ENCODE results near the gene CALD1.

CALD1 gene

GRCh38 chr7:134851141-134851540 is 71.7 kb downstream of the CALD1 start:
- Histone ChIP-seq H3K27ac (ENCODE audit: low read depth, low read length) (no peak overlapping the region), H3K36me3 (ENCODE audit: control insufficient read depth in 1 of 2, insufficient read depth in 2 of 2, low read length in 2 of 2) (no peaks in the 10 kb centered on the region), H3K4me3 (ENCODE audit: low read depth in 1 of 2, low read length in 2 of 2) (no peak overlapping the region), H3K4me1 (ENCODE audit: control insufficient read depth in 1 of 2, insufficient read depth in 2 of 2, low read length in 2 of 2) (no peaks in the 10 kb centered on the region), H3K9ac (ENCODE audit: low read depth in 1 of 2, low read length in 2 of 2) (no peak overlapping the region), H3K27me3 (ENCODE audit: control insufficient read depth in 1 of 2, insufficient read depth in 2 of 2, low read length in 2 of 2) (no peaks in the 10 kb centered on the region), H3K9me3 (ENCODE audit: control insufficient read depth in 1 of 2, low read length in 2 of 2) (no peaks in the 10 kb centered on the region)

GRCh38 chr7:134852625-134853024 is 73.2 kb downstream of the CALD1 start:
- no peak overlapping the region for H3K9ac ChIP-seq (ENCODE audit: low read depth in 1 of 2, low read length in 2 of 2)

GRCh38 chr7:134854816-134855215 is 75.4 kb downstream of the CALD1 start:
- no peaks in the 10 kb centered on the region for H3K36me3 ChIP-seq (ENCODE audit: control insufficient read depth in 1 of 2, insufficient read depth in 2 of 2, low read length in 2 of 2)
- no peaks in the 10 kb centered on the region for H3K4me1 ChIP-seq (ENCODE audit: control insufficient read depth in 1 of 2, insufficient read depth in 2 of 2, low read length in 2 of 2)
- H3K27me3 ChIP-seq (ENCODE audit: control insufficient read depth in 1 of 2, insufficient read depth in 2 of 2, low read length in 2 of 2), result no peaks in the 10 kb centered on the region
- H3K9me3 ChIP-seq (ENCODE audit: control insufficient read depth in 1 of 2, low read length in 2 of 2), result no peaks in the 10 kb centered on the region
- no peak overlapping the region for H3K4me3 ChIP-seq (ENCODE audit: low read depth in 1 of 2, low read length in 2 of 2)
- no peak overlapping the region for H3K9ac ChIP-seq (ENCODE audit: low read depth in 1 of 2, low read length in 2 of 2)
- H3K27ac ChIP-seq (ENCODE audit: low read depth, low read length), result no peak overlapping the region

More at GRCh38 chr7:134852625-134853024, 73.2 kb downstream of the CALD1 start:
- no peaks in the 10 kb centered on the region for H3K27me3 ChIP-seq (ENCODE audit: control insufficient read depth in 1 of 2, insufficient read depth in 2 of 2, low read length in 2 of 2)
- H3K36me3 ChIP-seq (ENCODE audit: control insufficient read depth in 1 of 2, insufficient read depth in 2 of 2, low read length in 2 of 2), result no peaks in the 10 kb centered on the region
- no peak overlapping the region for H3K4me3 ChIP-seq (ENCODE audit: low read depth in 1 of 2, low read length in 2 of 2)
- H3K9me3 ChIP-seq (ENCODE audit: control insufficient read depth in 1 of 2, low read length in 2 of 2), result no peaks in the 10 kb centered on the region
- H3K27ac ChIP-seq (ENCODE audit: low read depth, low read length), result no peak overlapping the region
- H3K4me1 ChIP-seq (ENCODE audit: control insufficient read depth in 1 of 2, insufficient read depth in 2 of 2, low read length in 2 of 2), result no peaks in the 10 kb centered on the region

GRCh38 chr7:134855442-134855841 is 76.0 kb downstream of the CALD1 start:
- no peak overlapping the region for H3K27ac ChIP-seq (ENCODE audit: low read depth, low read length)
- H3K4me1 ChIP-seq (ENCODE audit: control insufficient read depth in 1 of 2, insufficient read depth in 2 of 2, low read length in 2 of 2), result no peaks in the 10 kb centered on the region
- H3K4me3 ChIP-seq (ENCODE audit: low read depth in 1 of 2, low read length in 2 of 2), result no peak overlapping the region

DNA sequence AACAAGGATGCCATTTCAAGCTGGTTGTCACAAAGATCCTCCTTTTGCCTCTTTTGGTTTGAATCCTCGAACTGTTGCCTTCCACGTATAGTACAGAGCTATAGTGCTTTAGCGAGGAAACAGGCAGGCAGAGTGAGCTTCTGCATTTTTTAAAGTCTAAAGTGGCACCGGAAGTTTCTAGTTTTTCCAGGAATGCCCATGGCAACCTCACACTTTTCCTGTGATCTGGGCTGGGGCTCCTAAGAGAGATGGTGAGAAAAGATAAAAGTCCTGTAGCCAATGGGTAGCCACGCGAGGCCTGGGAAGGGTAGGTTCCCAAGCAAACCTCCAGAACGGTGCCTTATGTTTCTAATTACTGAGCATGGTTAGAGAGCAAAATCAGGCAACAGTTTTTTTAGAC is 76.7 kb downstream of the CALD1 start:
- Histone ChIP-seq H3K27ac (ENCODE audit: low read depth, low read length) (no peak overlapping the region), H3K36me3 (ENCODE audit: control insufficient read depth in 1 of 2, insufficient read depth in 2 of 2, low read length in 2 of 2) (no peaks in the 10 kb centered on the region), H3K4me1 (ENCODE audit: control insufficient read depth in 1 of 2, insufficient read depth in 2 of 2, low read length in 2 of 2) (no peaks in the 10 kb centered on the region), H3K9ac (ENCODE audit: low read depth in 1 of 2, low read length in 2 of 2) (no peak overlapping the region), H3K27me3 (ENCODE audit: control insufficient read depth in 1 of 2, insufficient read depth in 2 of 2, low read length in 2 of 2) (no peaks in the 10 kb centered on the region), H3K9me3 (ENCODE audit: control insufficient read depth in 1 of 2, low read length in 2 of 2) (no peaks in the 10 kb centered on the region), H3K4me3 (ENCODE audit: low read depth in 1 of 2, low read length in 2 of 2) (no peak overlapping the region)

More at GRCh38 chr7:134855442-134855841, 76.0 kb downstream of the CALD1 start:
- Histone ChIP-seq H3K36me3 (ENCODE audit: control insufficient read depth in 1 of 2, insufficient read depth in 2 of 2, low read length in 2 of 2) (no peaks in the 10 kb centered on the region), H3K9ac (ENCODE audit: low read depth in 1 of 2, low read length in 2 of 2) (no peak overlapping the region), H3K27me3 (ENCODE audit: control insufficient read depth in 1 of 2, insufficient read depth in 2 of 2, low read length in 2 of 2) (no peaks in the 10 kb centered on the region), H3K9me3 (ENCODE audit: control insufficient read depth in 1 of 2, low read length in 2 of 2) (no peaks in the 10 kb centered on the region)

GRCh38 chr7:134856691-134857090 is 77.3 kb downstream of the CALD1 start:
- Histone ChIP-seq H3K36me3 (ENCODE audit: control insufficient read depth in 1 of 2, insufficient read depth in 2 of 2, low read length in 2 of 2) (no peaks in the 10 kb centered on the region), H3K4me3 (ENCODE audit: low read depth in 1 of 2, low read length in 2 of 2) (no peak overlapping the region), H3K9ac (ENCODE audit: low read depth in 1 of 2, low read length in 2 of 2) (no peak overlapping the region), H3K9me3 (ENCODE audit: control insufficient read depth in 1 of 2, low read length in 2 of 2) (no peaks in the 10 kb centered on the region), H3K27me3 (ENCODE audit: control insufficient read depth in 1 of 2, insufficient read depth in 2 of 2, low read length in 2 of 2) (no peaks in the 10 kb centered on the region), H3K27ac (ENCODE audit: low read depth, low read length) (no peak overlapping the region), H3K4me1 (ENCODE audit: control insufficient read depth in 1 of 2, insufficient read depth in 2 of 2, low read length in 2 of 2) (no peaks in the 10 kb centered on the region)

DNA sequence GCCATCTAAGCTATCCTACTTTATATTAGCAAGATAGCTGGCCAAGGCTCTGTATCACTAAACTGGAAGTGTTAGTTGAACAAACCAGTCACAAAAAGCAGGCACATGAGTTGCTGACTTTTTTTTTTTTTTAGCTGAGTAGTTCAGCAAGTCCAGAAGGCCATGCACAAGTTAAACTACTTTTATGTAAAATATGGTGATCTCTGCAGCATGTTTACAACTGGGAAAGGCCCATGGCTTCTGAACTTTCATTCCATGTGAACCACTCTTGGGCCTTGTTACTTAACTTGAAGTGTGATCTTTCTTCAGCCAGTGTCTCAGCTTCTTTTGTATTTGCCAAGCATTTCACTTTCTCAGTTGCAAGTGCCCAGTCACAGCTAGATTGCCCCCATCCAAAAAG is 78.5 kb downstream of the CALD1 start:
- Histone ChIP-seq H3K4me1 (ENCODE audit: control insufficient read depth in 1 of 2, insufficient read depth in 2 of 2, low read length in 2 of 2) (no peaks in the 10 kb centered on the region), H3K4me3 (ENCODE audit: low read depth in 1 of 2, low read length in 2 of 2) (no peak overlapping the region), H3K27me3 (ENCODE audit: control insufficient read depth in 1 of 2, insufficient read depth in 2 of 2, low read length in 2 of 2) (no peaks in the 10 kb centered on the region), H3K9me3 (ENCODE audit: control insufficient read depth in 1 of 2, low read length in 2 of 2) (no peaks in the 10 kb centered on the region), H3K9ac (ENCODE audit: low read depth in 1 of 2, low read length in 2 of 2) (no peak overlapping the region), H3K27ac (ENCODE audit: low read depth, low read length) (no peak overlapping the region), H3K36me3 (ENCODE audit: control insufficient read depth in 1 of 2, insufficient read depth in 2 of 2, low read length in 2 of 2) (no peaks in the 10 kb centered on the region)

DNA sequence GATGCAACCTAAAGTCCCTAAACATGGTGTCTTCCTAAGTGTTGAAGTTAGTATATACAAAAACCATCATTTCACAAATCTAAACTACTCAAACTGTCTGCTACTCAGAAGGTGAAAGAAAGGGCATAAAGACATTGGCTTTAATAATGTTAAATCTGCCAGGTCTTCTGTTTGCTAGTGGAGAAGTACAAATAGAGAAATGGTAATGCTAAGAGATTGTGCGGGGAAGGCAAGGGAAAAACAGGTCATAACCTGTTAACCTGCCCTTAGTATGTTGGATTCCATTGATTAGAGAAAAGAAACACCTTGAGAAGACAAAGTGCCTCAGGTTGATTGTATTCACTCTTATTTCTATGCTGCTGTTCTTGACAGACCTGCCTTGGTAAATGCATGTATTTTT is 80.3 kb downstream of the CALD1 start:
- H3K4me3 ChIP-seq (ENCODE audit: low read depth in 1 of 2, low read length in 2 of 2), result no peak overlapping the region
- no peaks in the 10 kb centered on the region for H3K36me3 ChIP-seq (ENCODE audit: control insufficient read depth in 1 of 2, insufficient read depth in 2 of 2, low read length in 2 of 2)
- H3K9me3 ChIP-seq (ENCODE audit: control insufficient read depth in 1 of 2, low read length in 2 of 2), result no peaks in the 10 kb centered on the region
- H3K27me3 ChIP-seq (ENCODE audit: control insufficient read depth in 1 of 2, insufficient read depth in 2 of 2, low read length in 2 of 2), result no peaks in the 10 kb centered on the region
- no peaks in the 10 kb centered on the region for H3K4me1 ChIP-seq (ENCODE audit: control insufficient read depth in 1 of 2, insufficient read depth in 2 of 2, low read length in 2 of 2)
- H3K27ac ChIP-seq (ENCODE audit: low read depth, low read length), result no peak overlapping the region
- H3K9ac ChIP-seq (ENCODE audit: low read depth in 1 of 2, low read length in 2 of 2), result no peak overlapping the region

GRCh38 chr7:134865001-134865845 is 85.8 kb downstream of the CALD1 start:
- no peaks in the 10 kb centered on the region for H3K9me3 ChIP-seq (ENCODE audit: control insufficient read depth in 1 of 2, low read length in 2 of 2)
- H3K4me1 ChIP-seq (ENCODE audit: control insufficient read depth in 1 of 2, insufficient read depth in 2 of 2, low read length in 2 of 2), result peaks cover 4 to 6% of the 10 kb centered on the region in 2 donors
- no peaks in the 10 kb centered on the region for H3K27me3 ChIP-seq (ENCODE audit: control insufficient read depth in 1 of 2, insufficient read depth in 2 of 2, low read length in 2 of 2)
- no peak overlapping the region for H3K9ac ChIP-seq (ENCODE audit: low read depth in 1 of 2, low read length in 2 of 2)
- H3K36me3 ChIP-seq (ENCODE audit: control insufficient read depth in 1 of 2, insufficient read depth in 2 of 2, low read length in 2 of 2), result no peaks in the 10 kb centered on the region
- H3K27ac ChIP-seq (ENCODE audit: low read depth, low read length), result peak overlapping the region; percentile 28
- H3K4me3 ChIP-seq (ENCODE audit: low read depth in 1 of 2, low read length in 2 of 2), result no peak overlapping the region

DNA sequence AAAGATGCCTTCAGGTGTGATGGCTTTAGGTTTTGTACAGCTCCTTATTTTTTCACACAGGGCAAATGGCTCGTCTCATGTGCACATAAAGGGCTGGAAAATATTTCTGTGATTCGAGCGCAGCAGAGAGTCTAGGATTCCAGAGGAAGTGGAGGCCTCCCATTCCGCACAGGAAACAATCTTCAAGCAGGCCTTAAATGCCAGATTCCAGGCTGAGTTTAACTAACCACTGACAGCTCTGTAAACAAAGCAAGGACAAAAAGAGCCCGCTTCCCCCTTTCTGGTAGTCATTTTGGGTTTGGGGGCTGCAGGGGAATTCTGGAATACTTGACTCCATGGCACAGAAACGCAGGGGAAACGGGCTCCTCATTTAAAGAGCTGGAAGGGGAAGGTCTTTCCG is 87.2 kb downstream of the CALD1 start:
- Histone ChIP-seq H3K27me3 (ENCODE audit: control insufficient read depth in 1 of 2, insufficient read depth in 2 of 2, low read length in 2 of 2) (no peaks in the 10 kb centered on the region), H3K9me3 (ENCODE audit: control insufficient read depth in 1 of 2, low read length in 2 of 2) (no peaks in the 10 kb centered on the region), H3K4me3 (ENCODE audit: low read depth in 1 of 2, low read length in 2 of 2) (no peak overlapping the region), H3K36me3 (ENCODE audit: control insufficient read depth in 1 of 2, insufficient read depth in 2 of 2, low read length in 2 of 2) (no peaks in the 10 kb centered on the region), H3K9ac (ENCODE audit: low read depth in 1 of 2, low read length in 2 of 2) (no peak overlapping the region), H3K4me1 (ENCODE audit: control insufficient read depth in 1 of 2, insufficient read depth in 2 of 2, low read length in 2 of 2) (peaks cover 4 to 6% of the 10 kb centered on the region in 2 donors), H3K27ac (ENCODE audit: low read depth, low read length) (no peak overlapping the region)

All from duodenal mucosa (tissue), 2 donors.